IPS-18c (cell line): ENCODE results near the gene PCDHB14.
"Not testable (repeated sequence)": the region's sequence is repeated elsewhere in the genome, so short reads cannot be mapped to it uniquely, and the experiment has no call there.

ENCODE experiments used
- H3K4me3 ChIP-seq: 2 replicates; pipeline ENCODE4 v1.7.0; 2013; ENCODE audit warnings: low read depth, mild to moderate bottlenecking, low read length, moderate library complexity; ENCODE audit not compliant: insufficient read depth
- H3K9me3 ChIP-seq: one replicate; pipeline ENCODE4 v1.6.1; 2013; ENCODE audit warnings: mild to moderate bottlenecking, low read length, moderate library complexity; ENCODE audit not compliant: control insufficient read depth, insufficient read depth

The PCDHB14 gene

GRCh38 chr5:141199359-141200235, 23.5 kb upstream of the PCDHB14 start, which contains the start of gene PCDHB11:
Gene PCDHB11, plus strand, starts transcription at chr5:141199627. Its CDS starts 148 bp downstream, at chr5:141199775.
- Histone ChIP-seq H3K4me3 (no peak within 1 kb of the TSS), H3K9me3 (peaks cover 5% of the 10 kb centered on the region)

- H3K9me3 ChIP-seq, H3K4me3 ChIP-seq: not testable (repeated sequence)
These were observed 22.0 kb upstream of the PCDHB14 start for GRCh38 chr5:141201126-141201525.

GRCh38 chr5:141201646-141202045, 21.5 kb upstream of the PCDHB14 start:
- H3K4me3 ChIP-seq, H3K9me3 ChIP-seq: not testable (repeated sequence)

GRCh38 chr5:141208478-141208877, 14.7 kb upstream of the PCDHB14 start, which contains the start of gene PCDHB12:
Gene PCDHB12, plus strand, starts transcription at chr5:141208719. Its CDS starts 189 bp downstream, at chr5:141208908.
- no peak within 1 kb of the TSS for H3K4me3 ChIP-seq

GRCh38 chr5:141210281-141210680, 12.9 kb upstream of the PCDHB14 start:
- not testable (repeated sequence) for H3K9me3 ChIP-seq, H3K4me3 ChIP-seq

More at GRCh38 chr5:141208478-141208877, 14.7 kb upstream of the PCDHB14 start, which contains the start of gene PCDHB12:
- H3K9me3 ChIP-seq: peaks cover 3% of the 10 kb centered on the region

- H3K9me3 ChIP-seq, H3K4me3 ChIP-seq: not testable (repeated sequence)
These were observed 12.3 kb upstream of the PCDHB14 start for GRCh38 chr5:141210849-141211248.

GRCh38 chr5:141213656-141214339, 9.3 kb upstream of the PCDHB14 start, which contains the start of gene PCDHB13:
Gene PCDHB13, plus strand, starts transcription at chr5:141213919. Its CDS starts 205 bp downstream, at chr5:141214124.
- not testable (repeated sequence) for H3K9me3 ChIP-seq, H3K4me3 ChIP-seq

GRCh38 chr5:141214583-141214982, 8.6 kb upstream of the PCDHB14 start:
- H3K9me3 ChIP-seq, H3K4me3 ChIP-seq: not testable (repeated sequence)

GRCh38 chr5:141215504-141215903, 7.6 kb upstream of the PCDHB14 start:
- not testable (repeated sequence) for H3K4me3 ChIP-seq, H3K9me3 ChIP-seq

GRCh38 chr5:141216035-141216434, 7.1 kb upstream of the PCDHB14 start:
- not testable (repeated sequence) for H3K9me3 ChIP-seq, H3K4me3 ChIP-seq

- H3K9me3 ChIP-seq, H3K4me3 ChIP-seq: not testable (repeated sequence)
These were observed 1.7 kb downstream of the PCDHB14 start for GRCh38 chr5:141224844-141225243.

GRCh38 chr5:141225421-141225820, 2.3 kb downstream of the PCDHB14 start:
- H3K9me3 ChIP-seq, H3K4me3 ChIP-seq: not testable (repeated sequence)

- Histone ChIP-seq H3K4me3 (no peak overlapping the region), H3K9me3 (peaks cover 6% of the 10 kb centered on the region)
These were observed 11.0 kb downstream of the PCDHB14 start for GRCh38 chr5:141234109-141234667.

GRCh38 chr5:141235922-141236321, 12.8 kb downstream of the PCDHB14 start:
- not testable (repeated sequence) for H3K4me3 ChIP-seq
- peaks cover 13% of the 10 kb centered on the region for H3K9me3 ChIP-seq

- H3K9me3 ChIP-seq: peaks cover 15% of the 10 kb centered on the region
- no peak overlapping the region for H3K4me3 ChIP-seq
These were observed 13.6 kb downstream of the PCDHB14 start for GRCh38 chr5:141236516-141237313.

- peaks cover 12% of the 10 kb centered on the region for H3K9me3 ChIP-seq
- no peak overlapping the region for H3K4me3 ChIP-seq
These were observed 18.4 kb downstream of the PCDHB14 start for GRCh38 chr5:141241496-141241895.

- Histone ChIP-seq H3K4me3 (peak within 1 kb of the TSS; percentile 49), H3K9me3 (peaks cover 4% of the 10 kb centered on the region)
These were observed 22.1 kb downstream of the PCDHB14 start, which contains the start of gene PCDHB15 for GRCh38 chr5:141245250-141245717. Gene PCDHB15, plus strand, starts transcription at chr5:141245395. Its CDS starts 184 bp downstream, at chr5:141245579.
